Measurements from ENCODE around the gene TRIM27. TPM values are rescaled to one million over a fixed set of nuclear protein-coding genes. Genes with fewer than 3 reads are reported as not detected.
A peak's percentile ranks its signal among the peaks of the same experiment; 100 is the strongest.
"Not testable (repeated sequence)": the region's sequence is repeated elsewhere in the genome, so short reads cannot be mapped to it uniquely, and the experiment has no call there.

The TRIM27 gene
- total RNA-seq = 10 to 100 TPM; 61.9 to 86.2 TPM

- Histone ChIP-seq H3K4me3 (peak within 1 kb of the TSS; percentile 98), H3K27me3 (replicated peaks; ENCODE audit: insufficient read depth) (no peaks in the 10 kb centered on the region), H3K36me3 (peaks cover 13% of the 10 kb centered on the region), H3K27ac (peak within 1 kb of the TSS; percentile 97 to 98), H3K9me3 (no peaks in the 10 kb centered on the region), H3K4me1 (ENCODE audit: control insufficient read depth in 1 of 2, low read depth in 2 of 2) (peaks cover 5 to 26% of the 10 kb centered on the region in 2 donors)
- no peak for TF ChIP-seq CTCF (IDR thresholded peaks at IDR 0.05)
- DNase-seq (ENCODE audit: low spot score) (peak; percentile 43), ATAC-seq (ENCODE audit: insufficient number of reproducible peaks, low FRiP score, low read depth) (peak; percentile 89)
Observed at GRCh38 chr6:28923318-28924102, at the start of gene TRIM27. Gene TRIM27, minus strand, starts transcription at chr6:28923985. Its CDS starts 353 bp downstream, at chr6:28923632.

GRCh38 chr6:28970056-28970455, 46.3 kb upstream of the TRIM27 start:
- DNase-seq (ENCODE audit: low spot score); H3K9me3 ChIP-seq; H3K4me3 ChIP-seq; H3K36me3 ChIP-seq; H3K27me3 ChIP-seq (replicated peaks; ENCODE audit: insufficient read depth); H3K27ac ChIP-seq; H3K4me1 ChIP-seq (ENCODE audit: control insufficient read depth in 1 of 2, low read depth in 2 of 2); ATAC-seq (ENCODE audit: insufficient number of reproducible peaks, low FRiP score, low read depth): not testable (repeated sequence)

- TF ChIP-seq CTCF (IDR thresholded peaks at IDR 0.05) = no peak
- H3K27ac ChIP-seq = no peak overlapping the region
- H3K36me3 ChIP-seq = no peaks in the 10 kb centered on the region
- H3K27me3 ChIP-seq (replicated peaks; ENCODE audit: insufficient read depth) = no peaks in the 10 kb centered on the region
- ATAC-seq (ENCODE audit: insufficient number of reproducible peaks, low FRiP score, low read depth) = no peak
- no peak overlapping the region for H3K4me3 ChIP-seq
- H3K4me1 ChIP-seq (ENCODE audit: control insufficient read depth in 1 of 2, low read depth in 2 of 2) = no peaks in the 10 kb centered on the region
- H3K9me3 ChIP-seq = no peaks in the 10 kb centered on the region
- no peak for DNase-seq (ENCODE audit: low spot score)
Observed at GRCh38 chr6:28969129-28969528, 45.3 kb upstream of the TRIM27 start.

GRCh38 chr6:28968476-28968875, 44.7 kb upstream of the TRIM27 start:
- no peaks in the 10 kb centered on the region for H3K36me3 ChIP-seq
- TF ChIP-seq CTCF (IDR thresholded peaks at IDR 0.05) = no peak
- ATAC-seq (ENCODE audit: insufficient number of reproducible peaks, low FRiP score, low read depth) = no peak
- H3K9me3 ChIP-seq = no peaks in the 10 kb centered on the region
- H3K27me3 ChIP-seq (replicated peaks; ENCODE audit: insufficient read depth) = no peaks in the 10 kb centered on the region
- no peak overlapping the region for H3K4me3 ChIP-seq
- H3K4me1 ChIP-seq (ENCODE audit: control insufficient read depth in 1 of 2, low read depth in 2 of 2) = no peaks in the 10 kb centered on the region
- DNase-seq (ENCODE audit: low spot score) = no peak
- no peak overlapping the region for H3K27ac ChIP-seq

GRCh38 chr6:28965706-28966105, 41.9 kb upstream of the TRIM27 start:
- ATAC-seq (ENCODE audit: insufficient number of reproducible peaks, low FRiP score, low read depth) = no peak
- H3K4me1 ChIP-seq (ENCODE audit: control insufficient read depth in 1 of 2, low read depth in 2 of 2) = no peaks in the 10 kb centered on the region
- DNase-seq (ENCODE audit: low spot score) = no peak
- no peaks in the 10 kb centered on the region for H3K27me3 ChIP-seq (replicated peaks; ENCODE audit: insufficient read depth)
- H3K36me3 ChIP-seq = no peaks in the 10 kb centered on the region
- H3K27ac ChIP-seq = no peak overlapping the region
- no peak for TF ChIP-seq CTCF (IDR thresholded peaks at IDR 0.05)
- no peak overlapping the region for H3K4me3 ChIP-seq
- no peaks in the 10 kb centered on the region for H3K9me3 ChIP-seq

All from thoracic aorta (tissue), 2 donors.